Kidney epithelial cell (primary cell): ENCODE measurements around the gene ANKRD55. TPM values are rescaled to one million over a fixed set of nuclear protein-coding genes. Genes with fewer than 3 reads are reported as not detected.

Experiments used
- DNase-seq: peaks from one replicate; pipeline ENCODE4 v3.0.0-alpha.2; 2010; ENCODE audit warnings: low read depth
- H3K27me3 ChIP-seq: 2 replicates; pipeline ENCODE4 v1.6.0; 2011; ENCODE audit warnings: low read length; ENCODE audit not compliant: control insufficient read depth, insufficient read depth
- H3K36me3 ChIP-seq: 2 replicates; pipeline ENCODE4 v1.5.1; 2011; ENCODE audit warnings: low read length; ENCODE audit not compliant: control insufficient read depth, insufficient read depth
- H3K4me3 ChIP-seq: 2 replicates; pipeline ENCODE4 v1.5.1; 2011; ENCODE audit warnings: low read depth, mild to moderate bottlenecking, control low read depth, low read length
- total RNA-seq: library from RNA; depleted of rRNA; stranded (reverse); fragments of >200 nt; gene quantifications from 2 replicates; pipeline ENCODE4 v1.2.3, GENCODE V29; 2015
- TF ChIP-seq, protein P1 (sequence below): IDR thresholded peaks from 2 replicates; pipeline ENCODE4 v1.5.1; 2011; ENCODE audit warnings: mild to moderate bottlenecking, moderate library complexity, low read length, control low read depth, inconsistent platforms; ENCODE audit not compliant: insufficient read depth, poor library complexity, severe bottlenecking

The ANKRD55 gene
- total RNA-seq, 1 donor from 2014 or later, result not detected

DNA sequence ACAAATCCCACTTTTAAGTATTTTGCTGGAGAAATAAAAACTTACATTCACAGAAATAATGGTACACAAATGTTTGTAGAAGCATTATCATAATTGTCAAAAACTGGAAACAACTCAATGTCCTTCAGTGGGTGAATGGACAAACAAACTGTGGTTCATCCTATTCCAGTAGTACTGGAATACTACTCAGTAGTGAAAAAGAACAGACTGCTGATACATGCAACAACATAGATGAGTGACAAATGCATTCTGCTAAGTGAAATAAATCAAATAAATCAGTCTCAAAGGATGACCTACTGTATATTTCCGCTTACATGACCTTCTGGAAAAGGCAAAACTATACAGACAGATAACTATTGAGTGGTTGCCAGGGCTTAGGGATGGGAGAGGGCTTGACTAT, 114.1 kb downstream of the ANKRD55 start:
- no peaks in the 10 kb centered on the region for H3K36me3 ChIP-seq
- TF ChIP-seq, protein P1, sequence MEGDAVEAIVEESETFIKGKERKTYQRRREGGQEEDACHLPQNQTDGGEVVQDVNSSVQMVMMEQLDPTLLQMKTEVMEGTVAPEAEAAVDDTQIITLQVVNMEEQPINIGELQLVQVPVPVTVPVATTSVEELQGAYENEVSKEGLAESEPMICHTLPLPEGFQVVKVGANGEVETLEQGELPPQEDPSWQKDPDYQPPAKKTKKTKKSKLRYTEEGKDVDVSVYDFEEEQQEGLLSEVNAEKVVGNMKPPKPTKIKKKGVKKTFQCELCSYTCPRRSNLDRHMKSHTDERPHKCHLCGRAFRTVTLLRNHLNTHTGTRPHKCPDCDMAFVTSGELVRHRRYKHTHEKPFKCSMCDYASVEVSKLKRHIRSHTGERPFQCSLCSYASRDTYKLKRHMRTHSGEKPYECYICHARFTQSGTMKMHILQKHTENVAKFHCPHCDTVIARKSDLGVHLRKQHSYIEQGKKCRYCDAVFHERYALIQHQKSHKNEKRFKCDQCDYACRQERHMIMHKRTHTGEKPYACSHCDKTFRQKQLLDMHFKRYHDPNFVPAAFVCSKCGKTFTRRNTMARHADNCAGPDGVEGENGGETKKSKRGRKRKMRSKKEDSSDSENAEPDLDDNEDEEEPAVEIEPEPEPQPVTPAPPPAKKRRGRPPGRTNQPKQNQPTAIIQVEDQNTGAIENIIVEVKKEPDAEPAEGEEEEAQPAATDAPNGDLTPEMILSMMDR, result no peak
- H3K27me3 ChIP-seq, result no peaks in the 10 kb centered on the region
- H3K4me3 ChIP-seq, result no peak overlapping the region
- DNase-seq, result no peak

DNA sequence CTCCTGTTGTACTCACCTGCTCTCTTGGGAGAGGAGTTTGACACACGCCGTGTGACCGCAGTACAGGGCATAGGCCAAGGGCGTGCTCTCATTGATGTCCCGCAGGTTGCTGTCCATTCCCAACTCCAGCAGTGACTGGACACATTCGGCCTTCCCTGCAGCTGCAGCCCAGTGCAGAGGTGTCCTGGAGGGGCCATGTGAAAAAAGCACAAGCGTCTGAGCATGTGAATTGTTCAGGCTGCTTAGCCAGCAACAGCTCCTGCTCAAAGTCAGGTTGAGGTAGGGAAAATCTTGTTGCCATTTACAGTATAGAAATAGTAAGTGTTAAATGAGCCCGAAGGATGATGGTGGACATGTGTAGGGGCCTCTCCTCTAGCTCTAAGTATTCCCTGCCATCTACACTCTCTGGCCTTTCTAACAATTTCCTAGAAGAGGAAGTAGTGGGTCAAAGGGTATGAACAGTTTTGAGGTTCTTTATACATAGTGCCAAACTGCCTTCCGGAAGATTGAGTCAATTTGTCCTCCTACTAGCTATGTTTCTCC, 116.5 kb downstream of the ANKRD55 start:
- DNase-seq, result no peak
- TF ChIP-seq, protein P1, result no peak
- Histone ChIP-seq H3K4me3 (no peak overlapping the region), H3K27me3 (no peaks in the 10 kb centered on the region), H3K36me3 (no peaks in the 10 kb centered on the region)

DNA sequence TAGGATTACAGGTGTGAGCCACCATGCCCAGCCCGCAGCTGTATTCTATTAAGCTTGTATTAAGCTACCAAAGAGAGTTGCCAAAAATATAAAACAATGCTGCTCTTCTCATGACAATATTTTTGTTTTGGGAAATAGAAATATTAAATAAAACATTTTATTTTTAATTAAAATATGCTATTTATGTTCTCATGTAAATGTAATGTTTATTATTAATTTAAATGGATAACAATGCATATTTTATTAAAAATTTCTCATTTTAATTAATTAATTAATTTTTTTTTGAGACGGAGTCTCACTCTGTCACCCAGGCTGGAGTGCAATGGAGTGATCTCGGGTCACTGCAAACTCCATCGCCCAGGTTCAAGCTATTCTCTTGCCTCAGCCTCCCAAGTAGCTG, 117.5 kb downstream of the ANKRD55 start:
- no peak for DNase-seq
- Histone ChIP-seq H3K4me3 (no peak overlapping the region), H3K27me3 (no peaks in the 10 kb centered on the region), H3K36me3 (no peaks in the 10 kb centered on the region)
- TF ChIP-seq, protein P1, result no peak

DNA sequence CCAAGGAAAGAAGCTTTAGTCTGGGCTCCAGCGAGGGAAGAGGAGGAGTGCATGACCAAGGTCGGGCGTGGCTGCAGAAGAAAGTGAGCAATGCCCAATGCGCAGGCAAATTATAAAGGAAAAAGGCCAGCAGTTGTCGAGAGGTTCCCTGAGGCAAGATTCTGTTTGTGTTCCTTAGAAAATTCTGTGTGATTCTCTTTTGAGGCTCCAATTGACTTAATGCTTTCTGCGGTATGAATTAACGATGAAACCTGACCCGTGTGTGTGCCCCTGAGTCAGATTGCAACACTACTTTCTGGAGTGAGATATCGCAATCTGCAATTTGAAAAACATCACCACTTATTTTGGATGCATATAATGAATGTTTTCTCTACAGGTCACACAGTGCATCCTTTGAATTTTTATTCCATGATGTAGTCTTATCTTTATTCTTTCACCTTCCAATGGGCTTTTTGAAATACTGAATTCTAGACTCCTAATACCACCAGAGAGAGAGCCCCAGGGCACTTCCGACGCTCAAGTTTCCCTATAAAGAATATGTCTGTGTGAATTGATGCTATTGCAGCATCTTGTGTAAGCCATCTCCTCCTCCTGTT, 120.5 kb downstream of the ANKRD55 start:
- no peak for DNase-seq
- no peak overlapping the region for H3K4me3 ChIP-seq
- TF ChIP-seq, protein P1, result no peak
- H3K27me3 ChIP-seq, result no peaks in the 10 kb centered on the region
- H3K36me3 ChIP-seq, result no peaks in the 10 kb centered on the region

DNA sequence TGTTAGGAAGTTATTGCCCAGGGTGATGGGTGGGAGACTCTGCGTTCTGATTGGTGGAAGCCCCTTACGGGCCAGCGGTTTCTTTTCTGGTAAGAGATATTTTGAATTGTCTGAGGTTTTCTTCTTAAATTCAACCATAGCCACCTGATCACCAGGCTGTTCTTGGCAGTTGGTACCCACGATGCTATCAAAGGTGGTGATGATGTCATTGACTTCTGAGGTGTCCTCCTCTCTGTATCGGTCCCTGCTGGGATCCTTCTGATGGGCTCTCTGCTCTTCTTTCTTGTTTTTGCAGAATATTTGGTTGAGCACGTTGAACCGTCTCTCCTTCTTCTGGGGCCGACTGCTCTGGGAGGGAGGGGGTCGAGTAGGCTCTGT, 121.7 kb downstream of the ANKRD55 start:
- no peak for DNase-seq
- no peaks in the 10 kb centered on the region for H3K27me3 ChIP-seq
- no peak overlapping the region for H3K4me3 ChIP-seq
- H3K36me3 ChIP-seq, result no peaks in the 10 kb centered on the region
- TF ChIP-seq, protein P1, result no peak

DNA sequence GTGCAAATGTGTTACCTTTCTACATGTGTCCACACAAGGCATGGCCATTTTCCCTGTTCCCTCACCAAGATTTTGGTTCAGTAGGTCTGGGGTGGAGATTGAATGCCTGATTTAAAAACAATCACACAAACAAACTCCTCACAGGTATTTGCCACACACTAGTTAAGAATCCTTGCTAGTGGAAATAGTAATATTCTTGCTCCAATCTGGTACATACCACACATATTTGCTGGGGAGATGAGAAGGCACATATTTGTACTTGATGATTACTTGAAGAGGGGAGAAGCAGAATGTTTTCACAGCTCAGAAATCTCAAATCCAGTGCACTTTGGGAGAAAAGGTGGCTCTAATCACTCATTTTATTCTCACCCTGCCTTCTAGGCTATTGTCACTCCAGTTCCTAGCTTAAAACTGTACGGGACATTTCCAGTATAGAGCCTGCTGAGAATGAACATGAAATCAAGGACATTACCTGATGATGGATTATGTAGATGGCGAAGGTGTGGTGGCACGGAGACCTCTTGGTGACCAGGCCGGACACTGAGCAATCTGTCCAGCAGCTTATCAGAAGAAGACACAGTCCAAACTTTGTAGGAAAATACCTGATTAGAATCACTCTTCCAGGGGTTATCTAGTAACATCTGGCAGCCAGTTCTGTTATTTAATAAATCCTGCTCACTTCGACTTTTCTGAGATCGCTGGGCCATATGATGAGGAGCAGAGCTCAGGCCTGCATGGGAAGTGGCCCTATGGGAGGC, 122.3 kb downstream of the ANKRD55 start:
- no peaks in the 10 kb centered on the region for H3K36me3 ChIP-seq
- DNase-seq, result no peak
- no peak overlapping the region for H3K4me3 ChIP-seq
- H3K27me3 ChIP-seq, result no peaks in the 10 kb centered on the region
- TF ChIP-seq, protein P1, result no peak
